Left ventricle myocardium superior (tissue), 1 donor: ENCODE data around the gene FZD1. TPM values are rescaled to one million over a fixed set of nuclear protein-coding genes. Genes with fewer than 3 reads are reported as not detected.

Experiments
- ATAC-seq: fragments of 200-7000 bp; cut with Tn5 transposase; one replicate; pipeline ENCODE4 v1.9.1; 2020; ENCODE audit warnings: mild to moderate bottlenecking, moderate library complexity
- DNase-seq: peaks from one replicate; pipeline ENCODE4 v3.0.0-alpha.2; 2020
- intact Hi-C: fragments of 100-400 bp; cut with micrococcal nuclease; formaldehyde crosslinking; loops from one replicate; pipeline ENCODE4 v1.11.0; 2022
- total RNA-seq: library from RNA; stranded (reverse); fragmentation: NEBNext Ultra II Directional; extraction: Animal tissue kit (Norgen Biotek cat#: 25700); gene quantifications from one replicate; pipeline ENCODE4 v1.2.1, GENCODE V29; 2021
- donor health status: DM: no; HTN: yes; CAD: no; lungs with severe emphysema.

Gene FZD1
- total RNA-seq, 1 donor from 2014 or later: 12.1 TPM

DNA sequence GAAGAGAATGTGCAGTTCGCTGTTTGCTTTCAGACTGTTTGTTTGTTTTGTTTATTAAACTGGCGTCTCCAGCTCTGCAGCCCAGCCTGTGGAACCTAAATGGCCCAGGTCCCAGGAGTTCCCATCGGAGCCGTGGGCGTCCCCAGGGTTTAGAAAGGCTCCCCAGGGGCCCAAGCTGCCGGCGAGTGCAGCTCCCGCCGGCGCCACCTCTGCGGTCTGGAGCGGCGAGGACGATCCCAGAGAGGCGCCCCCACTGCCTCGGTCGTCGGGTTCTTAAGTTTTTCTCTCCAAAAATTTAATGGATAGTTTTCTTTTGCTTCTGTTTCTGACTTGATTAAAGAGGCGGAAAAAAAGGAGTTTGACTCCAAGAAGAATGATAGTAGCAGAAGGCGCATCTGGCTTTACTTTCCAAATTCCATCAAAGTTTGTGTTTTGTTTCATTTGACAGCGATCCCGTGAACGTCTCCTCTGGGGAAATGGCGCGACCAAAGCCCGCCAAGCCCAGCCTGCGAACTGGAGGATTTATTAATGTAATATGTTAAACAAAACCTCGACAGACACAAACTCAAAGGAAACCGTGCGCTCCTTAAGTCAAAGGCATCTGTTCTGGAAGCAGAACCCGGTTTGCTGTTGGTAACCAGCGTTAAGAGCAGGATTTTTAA lies 718 bp upstream of the FZD1 start:
- peak; percentile 62 for DNase-seq
- peak; percentile 32 for ATAC-seq
- intact Hi-C loops: no loop called here

GRCh38 chr7:91264924-91265681 lies 870 bp downstream of the FZD1 start:
- intact Hi-C loops: loop anchor here (5.0 kb wide), 1 partner anchor 183 kb away; no protein-coding TSS in a partner anchor
- DNase-seq (peak; percentile 75), ATAC-seq (peak; percentile 31)

DNA sequence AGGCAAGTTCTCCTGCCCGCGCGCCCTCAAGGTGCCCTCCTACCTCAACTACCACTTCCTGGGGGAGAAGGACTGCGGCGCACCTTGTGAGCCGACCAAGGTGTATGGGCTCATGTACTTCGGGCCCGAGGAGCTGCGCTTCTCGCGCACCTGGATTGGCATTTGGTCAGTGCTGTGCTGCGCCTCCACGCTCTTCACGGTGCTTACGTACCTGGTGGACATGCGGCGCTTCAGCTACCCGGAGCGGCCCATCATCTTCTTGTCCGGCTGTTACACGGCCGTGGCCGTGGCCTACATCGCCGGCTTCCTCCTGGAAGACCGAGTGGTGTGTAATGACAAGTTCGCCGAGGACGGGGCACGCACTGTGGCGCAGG lies 1.4 kb downstream of the FZD1 start:
- intact Hi-C loops: loop anchor here (5.0 kb wide), 1 partner anchor 183 kb away; no protein-coding TSS in a partner anchor
- no peak for ATAC-seq

DNA sequence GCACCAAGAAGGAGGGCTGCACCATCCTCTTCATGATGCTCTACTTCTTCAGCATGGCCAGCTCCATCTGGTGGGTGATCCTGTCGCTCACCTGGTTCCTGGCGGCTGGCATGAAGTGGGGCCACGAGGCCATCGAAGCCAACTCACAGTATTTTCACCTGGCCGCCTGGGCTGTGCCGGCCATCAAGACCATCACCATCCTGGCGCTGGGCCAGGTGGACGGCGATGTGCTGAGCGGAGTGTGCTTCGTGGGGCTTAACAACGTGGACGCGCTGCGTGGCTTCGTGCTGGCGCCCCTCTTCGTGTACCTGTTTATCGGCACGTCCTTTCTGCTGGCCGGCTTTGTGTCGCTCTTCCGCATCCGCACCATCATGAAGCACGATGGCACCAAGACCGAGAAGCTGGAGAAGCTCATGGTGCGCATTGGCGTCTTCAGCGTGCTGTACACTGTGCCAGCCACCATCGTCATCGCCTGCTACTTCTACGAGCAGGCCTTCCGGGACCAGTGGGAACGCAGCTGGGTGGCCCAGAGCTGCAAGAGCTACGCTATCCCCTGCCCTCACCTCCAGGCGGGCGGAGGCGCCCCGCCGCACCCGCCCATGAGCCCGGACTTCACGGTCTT lies 1.9 kb downstream of the FZD1 start:
- ATAC-seq (no peak), DNase-seq (peak; percentile 51)
- intact Hi-C loops: loop anchor here (5.0 kb wide), 1 partner anchor 184 kb away; no protein-coding TSS in a partner anchor

More for the DNA sequence above, 1.4 kb downstream of the FZD1 start:
- DNase-seq: no peak

- no peak for ATAC-seq
- intact Hi-C loops: loop anchor here (5.0 kb wide), 1 partner anchor 184 kb away; no protein-coding TSS in a partner anchor
Measured at GRCh38 chr7:91266689-91267090, 2.5 kb downstream of the FZD1 start.

DNA sequence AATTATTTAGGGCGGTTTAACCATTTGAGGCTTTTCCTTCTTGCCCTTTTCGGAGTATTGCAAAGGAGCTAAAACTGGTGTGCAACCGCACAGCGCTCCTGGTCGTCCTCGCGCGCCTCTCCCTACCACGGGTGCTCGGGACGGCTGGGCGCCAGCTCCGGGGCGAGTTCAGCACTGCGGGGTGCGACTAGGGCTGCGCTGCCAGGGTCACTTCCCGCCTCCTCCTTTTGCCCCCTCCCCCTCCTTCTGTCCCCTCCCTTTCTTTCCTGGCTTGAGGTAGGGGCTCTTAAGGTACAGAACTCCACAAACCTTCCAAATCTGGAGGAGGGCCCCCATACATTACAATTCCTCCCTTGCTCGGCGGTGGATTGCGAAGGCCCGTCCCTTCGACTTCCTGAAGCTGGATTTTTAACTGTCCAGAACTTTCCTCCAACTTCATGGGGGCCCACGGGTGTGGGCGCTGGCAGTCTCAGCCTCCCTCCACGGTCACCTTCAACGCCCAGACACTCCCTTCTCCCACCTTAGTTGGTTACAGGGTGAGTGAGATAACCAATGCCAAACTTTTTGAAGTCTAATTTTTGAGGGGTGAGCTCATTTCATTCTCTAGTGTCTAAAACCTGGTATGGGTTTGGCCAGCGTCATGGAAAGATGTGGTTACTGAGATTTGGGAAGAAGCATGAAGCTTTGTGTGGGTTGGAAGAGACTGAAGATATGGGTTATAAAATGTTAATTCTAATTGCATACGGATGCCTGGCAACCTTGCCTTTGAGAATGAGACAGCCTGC lies 3.1 kb downstream of the FZD1 start:
- DNase-seq: peak; percentile 58
- no peak for ATAC-seq
- intact Hi-C loops: loop anchor here (5.0 kb wide), 1 partner anchor 185 kb away; no protein-coding TSS in a partner anchor

More at GRCh38 chr7:91266689-91267090, 2.5 kb downstream of the FZD1 start:
- no peak for DNase-seq

DNA sequence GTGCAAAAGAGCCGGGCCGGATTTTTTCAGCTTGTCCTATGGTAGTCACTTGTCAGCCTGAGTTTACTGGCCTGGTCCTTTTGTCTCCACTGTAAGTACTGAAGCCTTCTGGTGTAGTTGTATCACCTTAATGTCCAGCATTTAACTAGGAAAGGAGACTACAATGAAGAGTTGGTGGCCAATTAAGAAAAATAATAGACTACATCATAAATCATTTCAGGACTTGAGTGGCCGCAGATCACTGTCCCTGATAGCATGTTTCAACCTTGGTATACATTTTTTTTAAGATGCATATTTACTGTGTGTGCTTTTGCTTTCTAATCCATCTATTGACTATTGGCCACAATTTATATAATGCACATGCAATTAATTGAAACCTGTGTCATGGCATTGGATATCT lies 6.1 kb downstream of the FZD1 start:
- ATAC-seq (no peak), DNase-seq (no peak)
- intact Hi-C loops: no loop called here

DNA sequence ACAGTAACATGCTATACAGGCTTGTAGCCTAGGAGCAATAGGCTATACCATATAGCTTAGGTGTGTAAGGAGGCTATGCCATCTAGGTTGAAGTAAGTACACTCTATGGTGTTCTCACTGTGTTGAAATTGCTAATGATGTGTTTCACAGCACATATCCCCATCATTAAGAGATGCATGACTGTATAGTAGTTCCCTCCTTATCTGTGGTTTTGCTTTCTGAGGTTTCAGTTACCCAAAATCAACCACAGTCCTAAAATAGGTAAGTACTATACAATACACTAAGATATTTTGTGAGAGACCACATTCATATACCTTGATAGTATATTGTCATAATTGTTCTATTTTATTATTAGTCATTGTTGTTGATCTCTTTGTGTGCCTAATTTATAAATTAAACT lies 12.7 kb downstream of the FZD1 start:
- intact Hi-C loops: no loop called here
- DNase-seq (no peak), ATAC-seq (no peak)

DNA sequence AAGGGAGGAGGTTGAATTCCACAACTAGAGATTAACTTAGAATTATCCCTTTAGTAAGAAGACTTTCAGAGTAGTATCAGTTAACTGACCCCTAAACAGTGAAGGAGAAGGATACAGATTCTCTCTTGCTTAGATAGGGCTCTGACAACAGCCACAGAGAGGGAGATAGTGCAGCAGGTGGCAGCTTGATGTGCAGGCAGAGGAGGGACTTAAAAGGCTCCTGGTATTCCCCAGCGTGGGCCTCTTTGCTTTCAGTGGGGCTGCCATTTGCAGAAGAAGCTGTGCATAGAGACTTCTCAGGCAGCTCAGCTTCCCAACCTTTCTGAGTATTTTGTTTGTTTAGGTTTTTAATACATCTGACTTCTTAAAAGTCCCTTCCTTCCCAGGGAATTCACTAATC lies 16.0 kb downstream of the FZD1 start:
- no peak for ATAC-seq
- DNase-seq: no peak
- intact Hi-C loops: loop anchor here (10.0 kb wide), 1 partner anchor 355 kb away; no protein-coding TSS in a partner anchor

DNA sequence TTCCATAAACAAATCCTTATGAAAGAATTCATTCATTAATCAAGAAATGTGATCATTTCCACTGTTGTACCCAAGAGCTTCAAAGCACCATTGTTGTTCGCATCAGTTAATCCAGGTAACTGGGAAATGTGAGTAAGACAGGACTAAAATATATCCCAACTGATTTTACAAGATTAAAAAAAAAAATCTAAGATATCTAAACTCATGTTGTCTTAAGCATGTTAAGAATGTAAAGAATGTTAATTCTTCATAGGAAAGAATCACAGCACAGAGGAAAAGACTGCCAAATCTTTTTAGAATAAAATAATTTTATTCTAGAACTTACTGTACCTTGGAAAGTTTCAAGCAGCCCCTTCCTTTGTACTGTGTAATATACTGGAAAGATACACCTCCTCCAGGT lies 16.4 kb downstream of the FZD1 start:
- DNase-seq (no peak), ATAC-seq (no peak)
- intact Hi-C loops: loop anchor here (10.0 kb wide), 1 partner anchor 354 kb away; no protein-coding TSS in a partner anchor

- intact Hi-C loops: loop anchor here (10.0 kb wide), 1 partner anchor 349 kb away; no protein-coding TSS in a partner anchor
- no peak for DNase-seq
- no peak for ATAC-seq
Measured at GRCh38 chr7:91285696-91286355, 21.6 kb downstream of the FZD1 start.

DNA sequence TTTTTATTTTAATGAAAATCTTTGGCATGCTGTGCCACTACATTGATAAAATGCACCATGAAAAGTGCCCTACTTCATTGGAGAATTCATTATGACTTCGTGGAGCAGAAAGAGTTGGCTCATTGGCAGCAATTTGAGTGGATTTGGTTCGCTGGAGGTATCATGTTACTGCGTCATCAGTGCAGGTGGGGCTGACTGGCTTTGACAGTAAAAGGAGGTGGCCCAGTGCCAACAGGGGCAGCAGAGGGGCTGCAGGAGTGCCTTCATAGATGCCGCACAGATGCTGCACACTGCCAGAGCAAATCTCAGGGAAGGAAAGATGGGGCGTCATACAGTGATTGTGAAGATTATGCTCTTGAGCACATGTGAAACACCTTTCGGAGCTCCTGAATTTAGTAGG lies 22.2 kb downstream of the FZD1 start:
- intact Hi-C loops: loop anchor here (10.0 kb wide), 1 partner anchor 348 kb away; no protein-coding TSS in a partner anchor
- ATAC-seq (no peak), DNase-seq (no peak)

DNA sequence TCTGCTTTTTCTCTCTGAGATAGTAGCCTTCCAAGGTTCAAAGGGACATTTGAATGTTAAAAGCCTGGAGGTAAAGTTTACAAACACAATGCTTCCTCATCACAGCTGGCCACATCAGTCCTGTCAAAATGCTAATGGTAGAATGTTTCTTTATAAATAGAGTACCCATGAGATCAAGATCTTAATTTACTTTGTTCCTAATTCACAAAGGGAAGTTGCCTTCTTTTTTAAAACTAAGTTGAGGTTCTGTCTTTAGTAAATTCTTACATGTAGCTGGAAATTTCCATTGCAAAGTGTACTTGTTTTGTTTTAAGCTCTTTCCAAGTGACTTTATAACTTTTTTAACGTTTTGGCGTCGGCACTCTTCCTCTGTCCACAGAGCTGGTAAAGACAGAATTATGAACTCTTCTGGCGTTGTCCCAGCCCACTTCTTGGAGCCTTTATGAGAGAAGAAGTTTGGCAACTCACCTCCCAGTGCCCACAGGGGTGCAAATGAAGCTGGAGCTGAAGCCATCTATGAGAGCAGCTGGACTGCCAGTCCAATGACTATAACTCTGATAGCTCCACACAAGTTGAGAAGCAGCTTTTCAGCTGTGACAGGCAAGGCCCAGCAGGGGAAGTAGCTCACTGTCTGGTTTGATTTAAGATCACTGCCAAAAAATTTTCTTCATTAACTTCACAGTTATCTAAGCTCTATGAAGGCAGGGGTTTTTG lies 23.3 kb downstream of the FZD1 start:
- intact Hi-C loops: loop anchor here (10.0 kb wide), 1 partner anchor 347 kb away; no protein-coding TSS in a partner anchor
- peak; percentile 32 for ATAC-seq

DNA sequence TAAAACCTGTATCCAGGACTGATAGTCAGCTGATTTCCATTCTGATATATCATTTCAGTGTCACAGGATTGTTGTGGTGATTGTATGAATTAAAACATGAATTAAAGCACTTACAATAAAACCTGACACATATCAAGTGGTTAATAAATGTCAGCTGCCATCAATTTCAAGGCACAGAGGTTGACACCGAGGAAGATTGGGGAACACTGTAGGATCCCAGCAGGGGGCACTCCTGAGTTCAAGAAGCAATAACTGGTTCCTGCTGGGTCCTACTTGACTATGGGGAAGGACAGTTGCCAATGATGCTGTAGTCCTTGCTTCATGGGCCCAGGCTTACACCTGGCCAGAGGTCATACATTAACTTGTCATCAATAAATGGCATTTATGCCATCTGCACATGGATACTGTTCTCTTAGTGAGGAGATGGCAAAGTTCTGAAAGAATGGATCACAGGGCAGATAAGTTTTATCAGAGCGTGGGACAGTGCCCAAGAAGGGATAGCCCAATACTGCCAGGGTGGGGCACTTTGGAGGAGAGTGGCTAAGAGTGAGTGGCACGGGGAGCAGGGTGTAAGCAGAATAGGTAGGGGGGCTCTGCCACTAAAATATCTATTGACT lies 24.1 kb downstream of the FZD1 start:
- peak; percentile 57 for ATAC-seq
- DNase-seq: peak; percentile 51
- intact Hi-C loops: loop anchor here (10.0 kb wide), 1 partner anchor 346 kb away; no protein-coding TSS in a partner anchor

More for the DNA sequence above, 23.3 kb downstream of the FZD1 start:
- no peak for DNase-seq

DNA sequence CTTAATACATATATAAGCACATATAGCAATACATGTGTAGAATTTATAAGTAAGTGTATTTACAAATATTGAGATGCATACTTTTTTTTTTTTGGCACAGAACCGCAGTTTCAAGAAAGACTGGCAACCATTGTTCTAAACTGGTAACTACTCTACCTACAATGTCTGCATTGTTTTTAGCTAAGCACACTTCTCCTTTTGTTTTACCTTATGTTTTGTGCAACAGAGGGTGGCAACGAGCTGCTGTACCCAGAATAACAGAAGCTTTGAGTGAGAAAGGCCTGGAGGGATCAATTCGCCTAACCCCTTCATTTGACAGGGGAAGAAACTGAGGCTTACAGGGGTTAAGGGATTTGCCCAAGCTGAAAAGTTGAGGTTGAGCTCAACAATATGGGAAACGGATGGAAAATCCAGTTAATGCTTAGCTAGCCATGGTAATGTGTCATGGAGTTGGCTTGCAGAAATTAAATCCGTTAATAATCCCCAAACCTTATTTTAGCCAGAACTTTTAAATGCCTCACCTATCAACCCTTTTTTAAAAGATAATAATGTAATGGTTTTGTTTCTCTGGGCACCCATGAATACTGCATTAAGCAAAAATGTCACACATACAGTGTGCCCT lies 25.5 kb downstream of the FZD1 start:
- DNase-seq (no peak), ATAC-seq (no peak)
- intact Hi-C loops: loop anchor here (10.0 kb wide), 1 partner anchor 345 kb away; no protein-coding TSS in a partner anchor

- DNase-seq: no peak
- intact Hi-C loops: no loop called here
- no peak for ATAC-seq
Measured at GRCh38 chr7:91291302-91291701, 27.1 kb downstream of the FZD1 start.

GRCh38 chr7:91291902-91292301 lies 27.7 kb downstream of the FZD1 start:
- ATAC-seq: no peak
- intact Hi-C loops: no loop called here
- DNase-seq: no peak
